GM19043 (cell line): ENCODE measurements around the gene TRIO.

Experiments
- ATAC-seq: cut with Tn5 transposase; IDR thresholded peaks from one replicate; pipeline ENCODE4 v1.9.1; 2021; ENCODE audit warnings: low read depth; ENCODE audit not compliant: unreplicated experiment

The TRIO gene

GRCh38 chr5:14257995-14258403 is 114.9 kb downstream of the TRIO start:
- peak; percentile 48 for ATAC-seq

DNA sequence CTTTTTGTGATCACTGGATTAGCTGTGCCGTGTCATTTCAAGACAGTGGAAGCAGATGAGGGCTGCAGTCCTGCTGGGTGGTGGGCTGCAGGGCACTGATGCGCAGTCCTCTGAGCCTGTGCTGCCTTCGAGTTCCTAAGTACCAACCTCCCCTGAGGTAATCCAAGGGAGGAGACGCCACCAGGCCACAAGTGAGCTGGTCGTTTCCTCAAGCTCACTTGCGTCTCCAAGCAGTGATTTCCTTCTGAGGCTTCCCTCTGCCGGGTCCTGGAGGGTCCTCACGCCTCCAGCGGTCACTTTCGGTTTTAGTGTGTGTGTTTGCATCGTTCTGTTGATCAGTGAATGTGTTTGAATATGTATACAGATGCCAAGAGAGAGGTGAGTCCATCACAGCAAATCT is 115.7 kb downstream of the TRIO start:
- no peak for ATAC-seq

DNA sequence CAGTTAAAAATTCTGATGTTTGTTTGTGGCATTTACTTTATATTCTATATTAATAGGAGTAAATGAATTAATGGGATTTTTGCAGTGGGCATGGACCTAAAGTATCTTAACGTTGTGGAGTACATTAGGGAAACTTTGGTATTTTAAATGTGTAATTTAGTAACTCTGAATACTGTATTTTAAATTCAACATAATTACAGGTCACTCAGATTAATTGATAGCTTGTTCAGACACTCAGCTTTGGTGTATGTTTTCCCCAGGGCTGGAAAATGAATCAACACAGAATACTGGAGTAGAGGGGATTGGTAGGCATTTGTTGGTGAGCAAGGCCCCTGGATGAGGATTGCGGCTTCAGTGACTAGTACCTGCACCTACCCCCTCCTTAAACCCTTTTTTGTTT is 117.5 kb downstream of the TRIO start:
- no peak for ATAC-seq

DNA sequence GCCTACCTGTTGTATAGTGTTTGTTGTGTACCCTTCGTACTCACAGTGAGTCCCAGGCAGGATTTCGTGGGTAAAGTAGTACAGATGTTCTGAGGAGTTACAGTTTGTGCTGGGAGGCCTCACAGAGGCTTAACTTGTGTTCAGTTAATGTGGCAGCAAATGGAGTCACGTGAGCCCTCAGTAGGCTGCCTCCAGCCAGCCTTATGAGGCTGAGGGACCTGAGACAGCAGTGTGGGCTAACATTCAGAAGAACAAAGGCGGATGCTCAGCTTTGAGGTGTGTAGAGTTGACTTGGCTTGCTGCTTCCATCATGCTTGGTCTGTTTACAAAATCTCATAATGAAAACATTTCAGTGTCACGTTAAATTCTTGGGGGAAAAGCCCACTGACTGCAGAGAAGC is 118.1 kb downstream of the TRIO start:
- ATAC-seq: no peak

DNA sequence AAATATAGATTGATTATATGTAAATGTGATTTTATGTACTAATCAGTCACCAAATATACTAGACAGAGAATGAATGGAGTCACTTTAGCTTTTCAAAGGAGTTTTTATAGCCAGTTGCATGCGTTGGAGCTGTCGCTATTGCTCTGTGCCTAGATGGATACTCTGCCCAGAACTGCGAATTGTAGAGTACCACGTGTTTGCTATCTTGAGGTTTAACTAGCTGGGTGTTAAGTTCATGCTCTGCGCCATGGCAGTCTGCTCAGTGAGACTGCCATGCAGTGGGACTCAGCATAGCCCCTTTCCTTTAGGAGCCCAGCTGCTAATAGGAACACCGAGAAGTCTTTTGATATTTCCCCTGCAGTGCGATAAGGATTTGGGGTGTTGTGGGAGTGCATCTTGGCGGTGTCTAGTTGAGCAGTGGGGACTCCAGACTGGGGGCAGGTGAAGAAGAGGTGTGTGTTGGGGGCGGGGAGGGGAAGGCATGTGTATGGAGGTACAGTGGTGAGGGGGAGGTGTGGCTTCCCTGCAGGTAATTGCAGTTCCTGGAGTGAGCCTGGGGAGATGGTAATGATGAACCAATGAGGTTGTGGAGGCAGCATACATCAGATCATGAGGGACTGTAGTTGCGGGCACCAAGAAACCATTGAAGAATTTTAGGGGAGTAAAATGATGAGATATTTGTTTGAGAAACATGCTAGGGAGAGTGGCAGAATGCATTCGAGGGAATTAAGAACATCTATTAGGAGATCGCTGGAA is 118.9 kb downstream of the TRIO start:
- no peak for ATAC-seq

- ATAC-seq: no peak
These were observed 120.0 kb downstream of the TRIO start for GRCh38 chr5:14263113-14263512.

GRCh38 chr5:14263699-14264098 is 120.6 kb downstream of the TRIO start:
- ATAC-seq: no peak

GRCh38 chr5:14264605-14265316 is 121.6 kb downstream of the TRIO start:
- ATAC-seq: peak; percentile 84

DNA sequence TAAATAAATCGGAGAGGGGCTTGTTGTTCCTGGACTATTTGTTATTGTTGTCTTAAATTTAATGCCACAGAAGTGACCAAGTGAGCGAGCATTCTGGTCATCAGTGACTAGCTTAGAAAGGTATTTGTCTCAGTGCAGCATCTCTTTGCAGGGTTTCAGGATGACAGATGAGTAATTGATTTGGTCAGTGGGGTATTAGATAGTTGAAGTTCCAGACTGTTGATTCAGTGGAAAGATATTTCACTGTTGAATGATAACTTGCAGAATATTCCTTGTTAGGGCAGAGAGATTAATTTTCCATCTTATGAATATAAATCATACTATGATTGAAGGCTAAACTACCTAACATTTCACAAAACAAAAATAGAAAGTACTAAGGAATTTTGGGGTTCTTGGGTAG is 122.4 kb downstream of the TRIO start:
- ATAC-seq: no peak

DNA sequence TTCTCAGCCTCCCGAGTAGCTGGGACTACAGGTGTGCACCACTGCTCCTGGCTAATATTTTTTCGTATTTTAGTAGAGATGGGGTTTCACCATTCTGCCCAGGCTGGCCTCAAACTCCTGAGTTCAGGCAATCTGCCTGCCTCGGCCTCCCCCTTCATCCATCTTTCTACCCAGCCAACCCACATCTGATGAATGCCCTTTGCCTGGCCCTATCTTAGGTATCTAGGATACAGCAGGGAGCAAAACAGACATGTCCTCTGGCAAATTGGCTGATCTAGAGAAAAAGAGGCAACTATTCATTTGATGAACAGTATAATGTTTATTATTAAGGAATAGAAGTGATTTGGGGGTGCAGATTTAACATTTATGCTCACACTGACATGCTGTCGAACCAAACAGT is 123.0 kb downstream of the TRIO start:
- no peak for ATAC-seq

- ATAC-seq: no peak
These were observed 123.5 kb downstream of the TRIO start for GRCh38 chr5:14266686-14267085.

- ATAC-seq: no peak
These were observed 124.2 kb downstream of the TRIO start for GRCh38 chr5:14267166-14267838.

GRCh38 chr5:14267991-14268708 is 125.0 kb downstream of the TRIO start:
- no peak for ATAC-seq

- no peak for ATAC-seq
These were observed 125.6 kb downstream of the TRIO start for GRCh38 chr5:14268738-14269137.

DNA sequence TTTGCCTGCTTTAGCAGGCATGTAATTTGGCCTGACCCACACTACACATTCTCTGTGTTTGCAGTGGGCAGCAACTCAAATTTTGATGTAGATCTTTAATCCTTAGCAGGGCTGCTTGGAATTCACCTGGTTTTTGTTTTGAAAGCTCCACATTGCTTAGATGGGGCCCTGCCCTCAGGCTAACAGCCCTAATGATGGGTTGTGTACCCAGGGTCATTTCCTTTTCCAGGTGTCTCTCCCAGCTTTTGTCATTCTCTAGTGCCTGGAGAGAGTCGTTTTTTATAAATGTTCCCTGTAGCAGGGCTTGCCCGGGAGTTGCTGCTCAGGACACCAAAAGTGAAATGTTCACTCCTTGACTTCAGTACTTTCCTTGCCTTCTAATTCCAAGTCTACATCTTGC is 126.3 kb downstream of the TRIO start:
- ATAC-seq: no peak

DNA sequence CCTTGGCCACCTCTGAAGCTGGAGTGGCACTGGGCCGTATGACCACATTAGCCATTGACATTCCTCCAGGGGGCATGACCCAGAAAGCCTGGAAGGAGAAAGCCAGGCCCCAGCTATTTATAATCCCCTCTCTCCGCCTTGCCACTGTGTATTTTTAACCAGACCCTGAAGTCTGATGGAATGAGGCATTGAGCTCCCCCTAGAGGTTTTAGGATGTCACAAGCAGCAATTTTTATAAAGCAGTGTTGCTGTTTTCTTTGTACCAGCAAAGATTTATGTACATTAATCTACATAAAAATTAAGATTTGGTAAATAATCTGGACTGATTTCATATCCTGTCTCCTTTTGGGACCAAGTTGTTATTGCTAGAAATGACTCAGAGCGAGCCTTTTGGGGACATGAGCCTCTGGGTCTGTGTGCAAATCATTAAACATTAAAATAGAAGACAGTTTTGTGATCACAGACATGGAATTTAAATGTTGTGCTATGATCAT is 127.1 kb downstream of the TRIO start:
- peak; percentile 62 for ATAC-seq

DNA sequence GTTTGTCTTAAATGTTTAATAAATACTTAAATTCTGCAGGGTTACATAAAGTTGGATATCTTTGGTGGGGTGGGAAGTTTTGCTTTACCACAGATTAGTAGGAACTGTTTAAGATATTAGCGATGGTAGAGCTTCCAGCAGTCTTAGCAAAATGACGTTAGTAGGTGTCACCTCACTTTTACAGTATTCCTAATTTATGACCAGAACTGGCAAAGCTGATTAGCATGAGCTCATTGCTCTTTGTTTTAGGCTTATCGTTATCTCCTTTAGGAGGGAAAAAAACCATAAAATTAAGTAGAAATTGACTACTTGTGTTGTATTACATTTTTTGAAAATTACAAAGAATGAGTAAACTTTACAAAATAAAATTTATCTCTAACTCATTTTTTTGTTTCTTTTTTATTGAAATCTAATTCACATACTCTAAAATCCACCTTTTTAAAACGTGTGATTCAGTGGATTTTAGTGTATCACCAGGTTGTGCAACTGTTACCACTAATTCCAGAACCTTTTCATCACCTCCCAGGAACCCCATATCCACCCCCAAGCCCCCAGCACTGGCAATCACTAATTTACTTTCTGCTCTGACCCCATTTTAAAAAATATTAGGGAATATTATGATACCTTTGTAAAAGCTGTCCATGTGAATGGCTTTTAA is 129.5 kb downstream of the TRIO start:
- ATAC-seq: no peak

- ATAC-seq: no peak
These were observed 130.1 kb downstream of the TRIO start for GRCh38 chr5:14273207-14273767.

- no peak for ATAC-seq
These were observed 133.2 kb downstream of the TRIO start for GRCh38 chr5:14276380-14276779.
